Embryonic facial prominence (tissue), 1 donor: ENCODE measurements around the gene LRP1-AS.

Experiments used
- DNase-seq: peaks from one replicate; pipeline ENCODE4 v3.0.0-alpha.2; 2016; ENCODE audit errors: extremely low spot score

Gene LRP1-AS

DNA sequence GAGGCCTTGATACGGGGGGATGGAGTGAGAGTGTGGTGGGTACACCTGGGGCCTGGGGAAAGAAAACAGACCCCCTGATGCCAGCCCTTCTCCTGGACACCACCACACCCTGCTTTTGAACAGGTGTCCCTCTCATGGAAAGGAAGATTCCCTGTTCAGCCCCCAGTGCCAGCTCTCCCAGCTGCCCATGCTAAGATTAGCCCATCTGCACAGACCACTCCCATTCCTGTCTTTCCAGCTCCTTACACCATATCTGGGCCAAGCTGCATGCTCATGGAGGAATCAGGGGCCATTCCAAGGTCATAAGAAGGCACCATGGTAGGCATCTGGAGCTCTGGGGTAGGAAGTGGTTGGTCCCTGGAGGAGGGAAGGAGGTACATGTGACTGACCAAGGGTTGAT lies 48.9 kb downstream of the LRP1-AS start:
- no peak for DNase-seq

DNA sequence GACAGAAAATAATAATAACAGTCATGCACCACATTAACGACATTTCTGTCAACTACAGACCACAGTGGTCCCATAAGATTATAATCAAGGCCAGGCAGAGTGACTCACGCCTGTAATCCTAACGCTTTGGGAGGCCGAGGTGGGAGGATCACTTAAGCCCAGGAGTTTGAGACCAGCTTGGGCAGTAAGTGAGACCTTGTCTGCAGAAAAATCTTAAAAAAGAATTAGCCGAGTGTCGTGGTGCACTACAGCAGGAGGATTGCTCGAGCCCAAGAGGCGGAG lies 49.9 kb downstream of the LRP1-AS start:
- DNase-seq: no peak

DNA sequence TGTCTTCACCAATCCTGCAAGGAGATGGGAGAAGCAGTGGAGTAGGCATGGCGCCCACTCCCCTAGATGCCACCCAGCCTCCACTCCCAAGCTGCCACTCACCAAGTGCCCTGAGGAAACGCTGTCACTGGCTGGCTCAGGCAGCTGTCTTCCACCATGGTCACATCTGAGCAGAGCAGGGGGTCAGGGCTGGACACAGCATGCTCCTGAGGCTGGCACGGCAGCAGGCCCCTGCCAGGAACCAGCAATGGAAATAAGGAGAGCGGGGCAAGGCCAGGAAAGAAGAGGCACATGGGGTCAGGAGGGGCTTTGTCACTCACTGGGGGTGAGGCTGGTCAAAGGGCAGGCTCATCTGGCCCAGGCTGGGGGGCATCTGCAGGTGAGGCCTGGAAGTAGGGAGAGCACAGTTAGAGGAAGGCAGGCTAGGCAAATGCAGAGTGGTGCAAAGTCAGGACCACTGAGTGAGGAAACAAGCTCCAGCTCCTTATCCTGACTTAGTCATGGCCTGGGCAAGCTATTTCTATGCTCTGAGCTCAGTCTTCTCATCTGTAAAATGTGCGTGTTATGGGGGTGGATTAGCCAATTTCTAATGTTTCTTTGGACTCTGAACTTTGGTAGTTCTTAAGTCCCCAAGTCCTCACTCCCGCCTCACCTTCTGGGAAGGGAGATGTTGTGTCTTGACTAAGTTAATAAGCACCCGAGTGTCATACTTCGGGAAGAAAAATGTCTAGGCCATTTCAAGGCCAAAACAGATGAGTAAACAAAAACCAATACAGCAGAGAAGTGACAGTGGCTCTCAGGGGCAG lies 50.5 kb downstream of the LRP1-AS start:
- no peak for DNase-seq

DNA sequence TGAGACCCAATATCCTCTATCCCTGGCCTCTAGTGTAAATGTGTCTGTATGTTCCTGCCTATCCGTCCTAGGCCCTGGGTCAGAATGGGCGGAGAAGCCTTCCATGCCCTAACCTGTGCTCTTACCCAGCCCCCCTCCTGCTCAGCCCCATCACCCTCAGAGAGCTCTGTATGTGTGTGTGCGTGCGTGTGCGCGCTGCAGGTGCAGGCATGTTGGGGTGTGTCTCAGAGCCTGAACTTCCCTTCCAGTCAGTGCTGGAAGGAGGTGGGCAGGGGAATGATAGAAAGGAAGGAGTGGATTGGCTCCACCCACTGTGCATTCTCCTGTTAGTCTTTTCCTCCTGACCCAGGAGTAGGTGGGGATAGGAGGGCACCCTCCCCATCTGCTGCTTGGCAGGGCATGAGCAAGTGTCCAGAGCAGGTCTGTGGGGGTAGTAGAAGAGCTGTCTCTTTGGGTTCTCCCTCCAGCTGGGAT lies 51.3 kb downstream of the LRP1-AS start:
- no peak for DNase-seq

DNA sequence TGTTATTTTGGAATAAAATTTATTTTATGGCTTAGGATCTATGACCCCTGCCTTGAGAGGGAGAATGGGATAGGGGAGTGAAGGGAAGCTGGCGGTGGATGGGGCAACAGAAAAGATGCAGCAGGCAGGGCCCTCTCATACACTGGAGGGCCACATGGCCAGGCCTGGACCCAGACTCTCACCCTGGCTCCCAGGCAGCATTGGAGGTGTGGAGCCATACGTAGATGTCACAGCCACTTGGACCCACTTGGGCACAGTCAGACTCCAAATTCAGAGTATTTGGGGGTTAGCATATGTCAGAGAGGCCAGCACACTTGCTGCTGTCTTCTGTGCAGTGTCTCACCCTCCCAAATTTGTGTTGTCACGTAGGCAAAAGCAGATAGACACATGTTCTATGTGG lies 52.0 kb downstream of the LRP1-AS start:
- DNase-seq: no peak
